HG02678 (cell line): ENCODE results near the gene HCLS1.
"Not testable (repeated sequence)": the region's sequence is repeated elsewhere in the genome, so short reads cannot be mapped to it uniquely, and the experiment has no call there.

ENCODE experiments used
- ATAC-seq: cut with Tn5 transposase; IDR thresholded peaks from one replicate; pipeline ENCODE4 v1.9.1; 2021; ENCODE audit warnings: mild to moderate bottlenecking, moderate library complexity; ENCODE audit not compliant: unreplicated experiment

The HCLS1 gene

GRCh38 chr3:121660356-121661171, at the start of gene HCLS1:
Gene HCLS1 (minus strand): TSS chr3:121660903. CDS start chr3:121658347, 2,556 bp downstream.
- peak; percentile 83 for ATAC-seq

GRCh38 chr3:121710347-121710746, 49.6 kb upstream of the HCLS1 start:
- ATAC-seq: no peak

- ATAC-seq: no peak
Measured at GRCh38 chr3:121707531-121708273, 47.0 kb upstream of the HCLS1 start.

GRCh38 chr3:121705541-121705940, 44.8 kb upstream of the HCLS1 start:
- ATAC-seq: no peak

- no peak for ATAC-seq
Measured at GRCh38 chr3:121703973-121704372, 43.3 kb upstream of the HCLS1 start.

GRCh38 chr3:121698901-121699300, 38.2 kb upstream of the HCLS1 start:
- ATAC-seq: no peak

- ATAC-seq: no peak
Measured at GRCh38 chr3:121698476-121698875, 37.8 kb upstream of the HCLS1 start.

GRCh38 chr3:121696186-121696585, 35.5 kb upstream of the HCLS1 start:
- no peak for ATAC-seq

GRCh38 chr3:121692010-121692699, 31.5 kb upstream of the HCLS1 start:
- ATAC-seq: no peak

- no peak for ATAC-seq
Measured at GRCh38 chr3:121690777-121691405, 30.2 kb upstream of the HCLS1 start.

GRCh38 chr3:121688747-121689146, 28.0 kb upstream of the HCLS1 start:
- not testable (repeated sequence) for ATAC-seq

GRCh38 chr3:121681792-121682191, 21.1 kb upstream of the HCLS1 start:
- no peak for ATAC-seq

GRCh38 chr3:121677141-121677540, 16.4 kb upstream of the HCLS1 start:
- ATAC-seq: no peak

GRCh38 chr3:121670676-121671075, 10.0 kb upstream of the HCLS1 start:
- ATAC-seq: no peak

- no peak for ATAC-seq
Measured at GRCh38 chr3:121667333-121667732, 6.6 kb upstream of the HCLS1 start.

- no peak for ATAC-seq
Measured at GRCh38 chr3:121665488-121665887, 4.8 kb upstream of the HCLS1 start.

GRCh38 chr3:121663171-121663847, 2.6 kb upstream of the HCLS1 start:
- no peak for ATAC-seq

- no peak for ATAC-seq
Measured at GRCh38 chr3:121662742-121663141, 2.0 kb upstream of the HCLS1 start.

- ATAC-seq: no peak
Measured at GRCh38 chr3:121661376-121661775, 673 bp upstream of the HCLS1 start.

GRCh38 chr3:121659586-121659985, 1.1 kb downstream of the HCLS1 start:
- no peak for ATAC-seq
